Midbrain (tissue), 1 donor: ENCODE results near the gene CDC40.

ENCODE experiments used
- DNase-seq: peaks from one replicate; lab custom pipeline; 2025; lab: John Stamatoyannopoulos, UW

The CDC40 gene

GRCh38 chr6:110180228-110181008 lies at the start of gene CDC40:
Gene CDC40, plus strand, starts transcription at chr6:110180427. Its CDS starts 18 bp downstream, at chr6:110180445.
- no peak for DNase-seq

- no peak for DNase-seq
Measured at GRCh38 chr6:110137924-110138887, 42.0 kb upstream of the CDC40 start.

- no peak for DNase-seq
Measured at GRCh38 chr6:110139052-110139451, 41.2 kb upstream of the CDC40 start.

GRCh38 chr6:110140650-110141049 lies 39.6 kb upstream of the CDC40 start:
- DNase-seq, result no peak

- no peak for DNase-seq
Measured at GRCh38 chr6:110147870-110148269, 32.4 kb upstream of the CDC40 start.

GRCh38 chr6:110158479-110158878 lies 21.7 kb upstream of the CDC40 start:
- no peak for DNase-seq

GRCh38 chr6:110170081-110170480 lies 10.1 kb upstream of the CDC40 start:
- DNase-seq, result no peak

- peak; percentile 12 for DNase-seq
Measured at GRCh38 chr6:110173506-110174132, 6.6 kb upstream of the CDC40 start.

- peak; percentile 70 for DNase-seq
Measured at GRCh38 chr6:110178626-110179405, 1.4 kb upstream of the CDC40 start.

GRCh38 chr6:110179406-110180227 lies 610 bp upstream of the CDC40 start, which contains the start of gene WASF1:
Gene WASF1, minus strand, starts transcription at chr6:110179670. Its CDS starts 52,069 bp downstream, at chr6:110127601.
- peak; percentile 98 for DNase-seq

GRCh38 chr6:110181131-110182030 lies 1.2 kb downstream of the CDC40 start:
- no peak for DNase-seq

GRCh38 chr6:110183292-110183885 lies 3.2 kb downstream of the CDC40 start:
- DNase-seq, result no peak

GRCh38 chr6:110185879-110186278 lies 5.7 kb downstream of the CDC40 start:
- DNase-seq, result no peak

- DNase-seq, result no peak
Measured at GRCh38 chr6:110188791-110189190, 8.6 kb downstream of the CDC40 start.

- no peak for DNase-seq
Measured at GRCh38 chr6:110190726-110191125, 10.5 kb downstream of the CDC40 start.

GRCh38 chr6:110191477-110191876 lies 11.2 kb downstream of the CDC40 start:
- no peak for DNase-seq

- DNase-seq, result no peak
Measured at GRCh38 chr6:110195639-110196038, 15.4 kb downstream of the CDC40 start.

- DNase-seq, result no peak
Measured at GRCh38 chr6:110196874-110197273, 16.6 kb downstream of the CDC40 start.

GRCh38 chr6:110198561-110198960 lies 18.3 kb downstream of the CDC40 start:
- no peak for DNase-seq
